Panc1 (cell line): Measurements from ENCODE around the gene KLC4. TPM values are rescaled to one million over a fixed set of nuclear protein-coding genes. Genes with fewer than 3 reads are reported as not detected.

Source experiments
- ATAC-seq: fragments of 200-7000 bp; cut with Tn5 transposase; 2 replicates; pipeline ENCODE4 v1.9.1; 2020; ENCODE audit warnings: mild to moderate bottlenecking, moderate library complexity
- BruUV-seq: library from RNA; stranded (reverse); fragments of 400-500 nt; replicated peaks from 2 replicates; lab custom pipeline; 2021; lab: Mats Ljungman, UMichigan
- CTCF ChIA-PET: fragments of 300-600 bp; sonication (Branson Sonifier 250); formaldehyde crosslinking; loops from one replicate; lab custom pipeline; 2022; ENCODE audit warnings: antibody characterized with exemption; lab: Charles Lee
- POLR2A ChIA-PET: fragments of 300-600 bp; sonication (Branson Sonifier 250); formaldehyde crosslinking; loops from one replicate; lab custom pipeline; 2022; ENCODE audit warnings: antibody characterized with exemption; lab: Charles Lee
- DNase-seq: peaks from one replicate; pipeline ENCODE4 v3.0.0-alpha.2; 2010; ENCODE audit warnings: low read depth, low spot score
- H3K27ac ChIP-seq: 2 replicates; pipeline ENCODE4 v1.5.1; 2011; ENCODE audit warnings: mild to moderate bottlenecking, low read length, inconsistent platforms
- H3K27me3 ChIP-seq: fragments of 200-500 bp; sonication (Bioruptor generic); 2 replicates; pipeline ENCODE4 v1.6.0; 2014; ENCODE audit warnings: low read length, inconsistent platforms; ENCODE audit not compliant: control insufficient read depth, insufficient read depth
- H3K36me3 ChIP-seq: fragments of 200-500 bp; sonication (Bioruptor generic); 2 replicates; pipeline ENCODE4 v1.5.1; 2014; ENCODE audit warnings: inconsistent platforms, mild to moderate bottlenecking, low read length, moderate library complexity; ENCODE audit not compliant: control insufficient read depth, insufficient read depth
- H3K4me1 ChIP-seq: 2 replicates; pipeline ENCODE4 v1.5.1; 2011; ENCODE audit warnings: inconsistent platforms, mild to moderate bottlenecking, low read length, moderate library complexity; ENCODE audit not compliant: control insufficient read depth, insufficient read depth
- H3K4me3 ChIP-seq, 2 experiments: 2 replicates each; pipeline ENCODE4 v1.5.1; 2011 to 2012; ENCODE audit warnings: low read depth in 2 of 2, low read length in 2 of 2, mild to moderate bottlenecking in 2 of 2, inconsistent platforms in 1 of 2, moderate library complexity in 1 of 2
- H3K9me3 ChIP-seq: fragments of 200-500 bp; sonication (Bioruptor generic); 2 replicates; pipeline ENCODE4 v1.5.1; 2014; ENCODE audit warnings: low read depth, mild to moderate bottlenecking, inconsistent platforms, low read length, moderate library complexity; ENCODE audit not compliant: control insufficient read depth, insufficient read depth
- CTCF ChIP-seq: fragments of 450-650 bp; IDR thresholded peaks from 2 replicates; pipeline ENCODE4 v1.5.1; 2017; ENCODE audit warnings: mild to moderate bottlenecking
- POLR2AphosphoS5 ChIP-seq: IDR thresholded peaks from 2 replicates; pipeline ENCODE4 v1.6.1; 2012; ENCODE audit warnings: mild to moderate bottlenecking, low read depth, low read length, moderate library complexity
- REST ChIP-seq, 2 experiments: IDR thresholded peaks; 2 replicates each; pipeline ENCODE4 v1.6.1; 2011 to 2012; ENCODE audit warnings: low read depth in 2 of 2, control low read depth in 1 of 2, low read length in 1 of 2, mild to moderate bottlenecking in 1 of 2, moderate library complexity in 1 of 2; ENCODE audit not compliant: insufficient read depth in 1 of 2
- SIN3A ChIP-seq: IDR thresholded peaks from 2 replicates; pipeline ENCODE4 v1.6.1; 2012; ENCODE audit warnings: low read depth, mild to moderate bottlenecking, low read length, moderate library complexity, borderline replicate concordance; ENCODE audit not compliant: insufficient read depth
- TCF7L2 ChIP-seq: IDR thresholded peaks from 2 replicates; pipeline ENCODE4 v1.6.1; 2011; ENCODE audit warnings: mild to moderate bottlenecking, low read depth, low read length, inconsistent platforms
- in situ Hi-C: cut with HindIII; loops from 2 replicates; pipeline ENCODE4 v1.10.0; 2016; ENCODE audit warnings: low sequenced_read_pairs, low pct_unique_long_range_greater_than_20kb
- intact Hi-C: fragments of 100-400 bp; cut with micrococcal nuclease; formaldehyde crosslinking; loops from one replicate; pipeline ENCODE4 v1.10.0; 2022; ENCODE audit not compliant: unreplicated experiment
- total RNA-seq: library from RNA; stranded (reverse); gene quantifications from one replicate; pipeline ENCODE4 v1.2.1, GENCODE V29; 2021; ENCODE audit not compliant: unreplicated experiment

Gene KLC4
- total RNA-seq, 1 experiment from 2014 or later = 22.6 TPM

GRCh38 chr6:43097098-43097489 is 37.7 kb downstream of the KLC4 start:
- no peaks in the 10 kb centered on the region for H3K27me3 ChIP-seq
- ChIA-PET CTCF (interaction anchor here (0.7 to 1.0 kb wide), 2 partner anchors 46 to 47 kb away, joined by 3 to 5 read pairs; no protein-coding TSS in a partner anchor), POLR2A (interaction anchor here (0.6 to 1.4 kb wide), 2 partner anchors 16 to 43 kb away, joined by 3 to 6 read pairs; partner anchors contain the start of gene CUL7)
- TF ChIP-seq TCF7L2 (no peak), POLR2AphosphoS5 (no peak), REST (IDR thresholded peaks at IDR 0.05; ENCODE audit: insufficient read depth in 1 of 2, low read depth in 2 of 2, low read length in 1 of 2) (no peak), CTCF (no peak), SIN3A (no peak)
- ATAC-seq (peak; percentile 31), DNase-seq (no peak)
- H3K4me3 ChIP-seq = peak overlapping the region; percentile 5 to 38
- no peaks in the 10 kb centered on the region for H3K36me3 ChIP-seq
- peaks cover 63% of the 10 kb centered on the region for H3K4me1 ChIP-seq
- intact Hi-C loops = no loop called here
- in situ Hi-C loops = no loop called here
- no peaks in the 10 kb centered on the region for H3K9me3 ChIP-seq
- no TSS peak for BruUV-seq
- H3K27ac ChIP-seq = peak overlapping the region; percentile 97

- DNase-seq (no peak), ATAC-seq (no peak)
- peaks cover 58% of the 10 kb centered on the region for H3K4me1 ChIP-seq
- POLR2A ChIA-PET = interaction anchor here (0.7 to 1.4 kb wide), 2 partner anchors 44 to 127 kb away, joined by 3 to 6 read pairs; partner anchors contain the start of gene CUL7
- no peaks in the 10 kb centered on the region for H3K9me3 ChIP-seq
- no peak for TF ChIP-seq CTCF
- TF ChIP-seq POLR2AphosphoS5 = no peak
- no peak for TF ChIP-seq REST (IDR thresholded peaks at IDR 0.05; ENCODE audit: insufficient read depth in 1 of 2, low read depth in 2 of 2, low read length in 1 of 2)
- no peak for TF ChIP-seq TCF7L2
- TF ChIP-seq SIN3A = no peak
- H3K27ac ChIP-seq = peak overlapping the region; percentile 97
- intact Hi-C loops = no loop called here
- in situ Hi-C loops = no loop called here
- BruUV-seq = no TSS peak
- H3K36me3 ChIP-seq = no peaks in the 10 kb centered on the region
- peak overlapping the region; percentile 5 to 12; a peak in 2 of 4 replicates for H3K4me3 ChIP-seq
- no peaks in the 10 kb centered on the region for H3K27me3 ChIP-seq
- CTCF ChIA-PET = interaction anchor here (0.7 to 1.0 kb wide), 2 partner anchors 46 to 1227 kb away, joined by 3 to 5 read pairs; no protein-coding TSS in a partner anchor
These were observed 38.1 kb downstream of the KLC4 start for GRCh38 chr6:43097502-43097901.
